ENCODE measurements around the gene EIF4E2. TPM values are rescaled to one million over a fixed set of nuclear protein-coding genes. Genes with fewer than 3 reads are reported as not detected.

The EIF4E2 gene
- 10 to 100 TPM; 42.7 to 99.6 TPM for total RNA-seq

DNA sequence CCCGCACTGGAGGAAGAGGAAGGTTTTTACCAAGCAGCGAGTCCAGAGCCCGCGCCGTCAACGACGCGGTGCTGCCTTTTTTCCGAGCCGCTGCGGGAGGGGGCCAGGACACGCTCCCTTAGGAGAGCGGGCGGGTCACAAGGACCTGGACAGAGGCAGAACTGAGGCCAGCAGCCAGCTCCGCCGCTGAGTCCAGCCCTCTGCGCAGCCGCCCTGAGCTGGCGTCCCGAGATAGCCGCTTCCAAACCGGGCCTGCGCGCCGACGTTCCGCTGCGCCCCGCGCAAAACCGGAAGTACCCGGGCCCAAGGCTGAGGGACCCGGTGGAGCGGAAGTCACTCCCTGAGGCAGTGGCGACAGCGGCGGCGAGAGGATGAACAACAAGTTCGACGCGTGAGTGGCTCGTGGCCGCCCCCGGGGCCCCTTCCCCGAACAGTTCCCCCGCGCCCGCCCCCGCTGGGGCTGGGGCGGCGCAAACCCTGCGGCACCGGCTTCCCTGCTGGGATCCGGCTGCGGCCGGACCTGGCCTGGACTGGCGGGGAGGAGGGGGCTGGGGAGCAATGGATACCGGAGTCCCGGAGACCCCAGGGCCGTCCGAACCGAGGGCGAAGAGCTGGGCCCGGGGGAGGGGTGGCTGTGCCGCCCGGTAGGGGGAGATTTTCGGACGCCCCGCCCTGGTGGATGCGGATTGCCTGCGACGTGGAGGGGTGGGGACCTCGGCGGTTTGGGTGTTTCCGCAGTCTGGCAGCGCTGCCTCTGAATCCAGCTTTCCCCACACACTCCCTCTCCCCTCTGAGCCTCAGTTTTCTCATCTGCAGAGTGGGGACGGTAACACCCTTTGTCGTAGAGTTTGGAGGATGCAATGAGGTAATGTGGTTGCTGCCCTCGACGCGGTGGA lies at the start of gene EIF4E2, which contains the start of gene TIGD1:
Gene EIF4E2, plus strand, starts transcription at position 336 of the 896 bp plus-strand sequence. Its CDS starts 36 bp downstream, at position 372.
Gene TIGD1, minus strand, starts transcription at position 204 of the 896 bp plus-strand sequence. CDS start 675 bp downstream, outside the sequence.

GRCh38 chr2:232519581-232520438 lies 30.7 kb upstream of the EIF4E2 start, which contains the start of gene PRSS56:
TSS of gene PRSS56 (plus strand) at chr2:232520388. CDS start at chr2:232520599, 211 bp downstream.

GRCh38 chr2:232525791-232526371 lies 24.6 kb upstream of the EIF4E2 start, which contains the start of gene CHRND:
TSS of gene CHRND (plus strand) at chr2:232526160. CDS start at chr2:232526216, 56 bp downstream.

DNA sequence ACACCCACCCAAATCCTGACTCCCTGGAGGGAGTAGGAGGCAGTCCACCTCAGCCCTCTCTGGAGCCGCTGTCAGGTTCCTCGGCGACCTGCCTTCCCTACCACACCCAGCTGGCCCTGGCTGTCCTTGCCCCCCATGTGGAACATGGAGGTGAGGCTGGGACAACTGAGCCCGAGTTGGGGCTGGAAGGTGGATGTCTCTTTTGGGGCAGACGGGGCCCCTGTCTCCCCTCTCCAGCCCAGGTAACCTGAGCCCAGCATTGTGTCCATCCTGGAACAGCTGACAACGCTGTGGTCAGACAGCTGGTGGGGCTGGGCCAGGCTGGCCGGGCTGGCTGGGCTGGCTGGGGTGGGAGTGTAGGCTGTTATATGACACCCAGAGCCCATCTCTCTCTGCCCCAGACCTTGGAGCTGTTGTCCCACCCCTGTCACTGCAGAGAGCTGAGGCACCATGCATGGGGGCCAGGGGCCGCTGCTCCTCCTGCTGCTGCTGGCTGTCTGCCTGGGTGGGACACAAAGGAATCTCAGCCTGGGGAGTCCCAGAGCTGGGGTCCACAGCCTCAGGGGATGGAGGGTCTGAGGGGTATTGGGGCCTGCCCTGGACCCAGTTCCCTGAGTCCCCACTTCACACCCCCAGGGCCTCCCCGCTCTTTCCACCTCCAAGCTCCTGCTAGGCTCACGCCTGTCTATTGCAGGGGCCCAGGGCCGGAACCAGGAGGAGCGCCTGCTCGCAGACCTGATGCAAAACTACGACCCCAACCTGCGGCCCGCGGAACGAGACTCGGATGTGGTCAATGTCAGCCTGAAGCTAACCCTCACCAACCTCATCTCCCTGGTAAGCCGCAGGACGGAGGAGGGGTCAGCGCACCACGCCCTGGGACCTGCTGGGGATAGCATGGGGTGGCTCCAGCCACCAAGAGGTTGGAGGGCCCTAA lies 10.9 kb upstream of the EIF4E2 start, which contains the start of gene CHRNG:
Gene CHRNG, plus strand, starts transcription at position 395 of the 934 bp plus-strand sequence. Its CDS starts 56 bp downstream, at position 451.

Other genes with a start within 250 kb of the EIF4E2 start
- not detected for gene ALPP, start 171.9 kb upstream of the EIF4E2 start, total RNA-seq
- gene ALPG, start 143.8 kb upstream of the EIF4E2 start, total RNA-seq: not detected
- gene ALPI, start 94.5 kb upstream of the EIF4E2 start, total RNA-seq: not detected
- gene ECEL1, start 62.9 kb upstream of the EIF4E2 start, total RNA-seq: not detected
- not detected for gene PRSS56, start 30.3 kb upstream of the EIF4E2 start, total RNA-seq
- gene CHRND, start 24.5 kb upstream of the EIF4E2 start, total RNA-seq: not detected
- gene CHRNG, start 11.0 kb upstream of the EIF4E2 start, total RNA-seq: not detected
- gene TIGD1, start 132 bp upstream of the EIF4E2 start, total RNA-seq: 1 to 10 TPM; 6.5 to 7.0 TPM
- under 1 TPM; 0.34 to 0.67 TPM for gene EFHD1, start 82.9 kb downstream of the EIF4E2 start, total RNA-seq
- gene GIGYF2, start 146.6 kb downstream of the EIF4E2 start, total RNA-seq: 10 to 100 TPM; 42.3 to 53.6 TPM
- gene KCNJ13, start 225.9 kb downstream of the EIF4E2 start, total RNA-seq: 10 to 100 TPM; 11.3 to 78.8 TPM

All from melanocyte of skin (primary cell).